Measurements from ENCODE around the gene LCN12. TPM values are rescaled to one million over a fixed set of nuclear protein-coding genes. Genes with fewer than 3 reads are reported as not detected.

Gene LCN12
- polyA plus RNA-seq, 1 donor (not counting 4 experiments of a cell fraction or from before 2014, with no cell fraction given), result not detected

GRCh38 chr9:136954270-136955083 lies 2.4 kb downstream of the LCN12 start:
- no peaks in the 10 kb centered on the region for H3K79me2 ChIP-seq (ENCODE audit: control insufficient read depth, insufficient read depth, low read length)
- no peaks in the 10 kb centered on the region for H3K9me1 ChIP-seq (ENCODE audit: control insufficient read depth, extremely low read depth, insufficient read depth, low read length)
- no peak overlapping the region for H2AFZ ChIP-seq (ENCODE audit: control insufficient read depth, low read length)
- H3K9me3 ChIP-seq (ENCODE audit: control insufficient read depth, low read depth, low read length), result no peaks in the 10 kb centered on the region
- no peak overlapping the region for H3K4me3 ChIP-seq (ENCODE audit: control insufficient read depth in 2 of 3, extremely low read depth in 1 of 3, insufficient read depth in 2 of 3, low read depth in 1 of 3, low read length in 3 of 3)
- no peak overlapping the region for H3K27ac ChIP-seq (ENCODE audit: control insufficient read depth, insufficient read depth, low read length)
- H3K4me2 ChIP-seq (ENCODE audit: control insufficient read depth, extremely low read depth, insufficient read depth, low read depth, low read length), result no peak overlapping the region
- H3K36me3 ChIP-seq (ENCODE audit: control insufficient read depth in 2 of 2, extremely low read depth in 1 of 2, insufficient read depth in 2 of 2, low read length in 2 of 2), result no peaks in the 10 kb centered on the region
- no peaks in the 10 kb centered on the region for H4K20me1 ChIP-seq (ENCODE audit: control insufficient read depth, extremely low read depth, insufficient read depth, low read length)
- peaks cover 5% of the 10 kb centered on the region for H3K4me1 ChIP-seq (ENCODE audit: control insufficient read depth, extremely low read depth, insufficient read depth, low read length)
- no peak for FAIRE-seq
- peaks cover 5% of the 10 kb centered on the region for H3K27me3 ChIP-seq (ENCODE audit: control insufficient read depth, extremely low read depth, insufficient read depth, low read length)
- dilution Hi-C loops (cut with MboI; ENCODE audit: extremely low pct_ligation_motif_present, low sequenced_read_pairs), result no loop called here
- H3K9ac ChIP-seq (ENCODE audit: control insufficient read depth, extremely low read depth, insufficient read depth, low read length), result no peak overlapping the region
- DNase-seq (ENCODE audit: low read depth, low spot score), result no peak
- TF ChIP-seq EZH2 (IDR thresholded peaks at IDR 0.05; ENCODE audit: low read length) (no peak), CTCF (optimal IDR thresholded peaks at IDR 0.05 in 1 of 3, IDR thresholded peaks at IDR 0.05 in 1 of 3, conservative IDR thresholded peaks at IDR 0.05 in 1 of 3; ENCODE audit: extremely low read depth in 1 of 3, insufficient read depth in 2 of 3, low read length in 3 of 3) (no peak)

- Histone ChIP-seq H3K9me3 (ENCODE audit: control insufficient read depth, low read depth, low read length) (no peaks in the 10 kb centered on the region), H3K9ac (ENCODE audit: control insufficient read depth, extremely low read depth, insufficient read depth, low read length) (no peak overlapping the region), H2AFZ (ENCODE audit: control insufficient read depth, low read length) (no peak overlapping the region), H3K79me2 (ENCODE audit: control insufficient read depth, insufficient read depth, low read length) (no peaks in the 10 kb centered on the region), H3K4me1 (ENCODE audit: control insufficient read depth, extremely low read depth, insufficient read depth, low read length) (peaks cover 1% of the 10 kb centered on the region), H3K4me3 (ENCODE audit: control insufficient read depth in 2 of 3, extremely low read depth in 1 of 3, insufficient read depth in 2 of 3, low read depth in 1 of 3, low read length in 3 of 3) (no peak overlapping the region), H3K36me3 (ENCODE audit: control insufficient read depth in 2 of 2, extremely low read depth in 1 of 2, insufficient read depth in 2 of 2, low read length in 2 of 2) (no peaks in the 10 kb centered on the region), H3K9me1 (ENCODE audit: control insufficient read depth, extremely low read depth, insufficient read depth, low read length) (no peaks in the 10 kb centered on the region), H3K27ac (ENCODE audit: control insufficient read depth, insufficient read depth, low read length) (no peak overlapping the region), H3K27me3 (ENCODE audit: control insufficient read depth, extremely low read depth, insufficient read depth, low read length) (peaks cover 5% of the 10 kb centered on the region), H3K4me2 (ENCODE audit: control insufficient read depth, extremely low read depth, insufficient read depth, low read depth, low read length) (no peak overlapping the region), H4K20me1 (ENCODE audit: control insufficient read depth, extremely low read depth, insufficient read depth, low read length) (no peaks in the 10 kb centered on the region)
- DNase-seq (ENCODE audit: low read depth, low spot score) (no peak), FAIRE-seq (no peak)
- dilution Hi-C loops (cut with MboI; ENCODE audit: extremely low pct_ligation_motif_present, low sequenced_read_pairs), result no loop called here
- no peak for TF ChIP-seq EZH2 (IDR thresholded peaks at IDR 0.05; ENCODE audit: low read length)
- TF ChIP-seq CTCF (optimal IDR thresholded peaks at IDR 0.05 in 1 of 3, IDR thresholded peaks at IDR 0.05 in 1 of 3, conservative IDR thresholded peaks at IDR 0.05 in 1 of 3; ENCODE audit: extremely low read depth in 1 of 3, insufficient read depth in 2 of 3, low read length in 3 of 3), result no peak
Measured at GRCh38 chr9:136955202-136955942, 3.3 kb downstream of the LCN12 start.
